Esophagus muscularis mucosa (tissue), 4 donors: ENCODE measurements around the gene ERBB4. TPM values are rescaled to one million over a fixed set of nuclear protein-coding genes. Genes with fewer than 3 reads are reported as not detected.

ENCODE experiments used
- DNase-seq: peaks from one replicate; pipeline ENCODE4 v3.0.0-alpha.2; 2017; ENCODE audit errors: extremely low spot score
- H3K27ac ChIP-seq, 4 donors: fragments of 200-600 bp; sonication (generic); replicated peaks in 1 of 4; 1 replicate in 3 of 4; 2 replicates in 1 of 4; pipeline ENCODE4 v1.5.1; 2016 to 2019; ENCODE audit warnings: mild to moderate bottlenecking in 1 of 4
- H3K27me3 ChIP-seq, 4 donors: fragments of 200-600 bp; sonication (generic); one replicate each; pipeline versions ENCODE4 v1.5.1 to v1.6.0; 2016 to 2019
- H3K36me3 ChIP-seq, 4 donors: fragments of 200-600 bp; sonication (generic); one replicate each; pipeline ENCODE4 v1.5.1; 2016 to 2019
- H3K4me1 ChIP-seq, 4 donors: fragments of 200-600 bp; sonication (generic); one replicate each; pipeline ENCODE4 v1.5.1; 2016 to 2019
- H3K4me3 ChIP-seq, 4 donors: fragments of 200-600 bp; sonication (generic); 1 replicate in 2 of 4; 2 replicates in 2 of 4; pipeline ENCODE4 v1.5.1; 2016 to 2019; ENCODE audit warnings: mild to moderate bottlenecking in 4 of 4, moderate library complexity in 1 of 4
- H3K9me3 ChIP-seq, 4 donors: fragments of 200-600 bp; sonication (generic); 1 replicate in 3 of 4; 2 replicates in 1 of 4; pipeline ENCODE4 v1.5.1; 2016 to 2019
- EP300 ChIP-seq: sonication (generic); formaldehyde crosslinking; IDR thresholded peaks from one replicate; pipeline ENCODE4 v1.6.1; 2017; ENCODE audit warnings: antibody characterized with exemption
- POLR2A ChIP-seq: fragments of 450-650 bp; IDR thresholded peaks from one replicate; pipeline ENCODE4 v1.6.1; 2017; ENCODE audit warnings: antibody characterized with exemption, moderate library complexity, mild to moderate bottlenecking, low read depth
- POLR2AphosphoS5 ChIP-seq, 2 donors: sonication (generic); formaldehyde crosslinking; IDR thresholded peaks; one replicate each; pipeline ENCODE4 v1.6.1; 2017; ENCODE audit warnings: antibody characterized with exemption in 2 of 2
- WGBS: methylation state at CpG from one replicate; pipeline ENCODE4 v1.1.5; 2018; 5-methylcytosine and 5-hydroxymethylcytosine counted together
- intact Hi-C: fragments of 100-400 bp; cut with DNase I; formaldehyde crosslinking; loops from one replicate; pipeline ENCODE4 v1.15.1; 2023
- total RNA-seq, 4 donors: library from RNA; depleted of rRNA; stranded (reverse); fragments of >200 nt; gene quantifications; one replicate each; pipeline versions ENCODE4 v1.1.0 to v1.2.1, GENCODE V29; 2016
- TF ChIP-seq, protein P1 (sequence below), 3 experiments: fragments of 200-600 bp in 2 of 3; fragments of 450-650 bp in 1 of 3; sonication (generic) in 2 of 3; IDR thresholded peaks; one replicate each; pipeline ENCODE4 v1.5.1; 2017 to 2019; ENCODE audit warnings: antibody characterized with exemption in 3 of 3, mild to moderate bottlenecking in 2 of 3, moderate library complexity in 1 of 3

Gene ERBB4
- total RNA-seq, 4 donors from 2014 or later = under 0.01 to 0.19 (median 0.17) TPM

DNA sequence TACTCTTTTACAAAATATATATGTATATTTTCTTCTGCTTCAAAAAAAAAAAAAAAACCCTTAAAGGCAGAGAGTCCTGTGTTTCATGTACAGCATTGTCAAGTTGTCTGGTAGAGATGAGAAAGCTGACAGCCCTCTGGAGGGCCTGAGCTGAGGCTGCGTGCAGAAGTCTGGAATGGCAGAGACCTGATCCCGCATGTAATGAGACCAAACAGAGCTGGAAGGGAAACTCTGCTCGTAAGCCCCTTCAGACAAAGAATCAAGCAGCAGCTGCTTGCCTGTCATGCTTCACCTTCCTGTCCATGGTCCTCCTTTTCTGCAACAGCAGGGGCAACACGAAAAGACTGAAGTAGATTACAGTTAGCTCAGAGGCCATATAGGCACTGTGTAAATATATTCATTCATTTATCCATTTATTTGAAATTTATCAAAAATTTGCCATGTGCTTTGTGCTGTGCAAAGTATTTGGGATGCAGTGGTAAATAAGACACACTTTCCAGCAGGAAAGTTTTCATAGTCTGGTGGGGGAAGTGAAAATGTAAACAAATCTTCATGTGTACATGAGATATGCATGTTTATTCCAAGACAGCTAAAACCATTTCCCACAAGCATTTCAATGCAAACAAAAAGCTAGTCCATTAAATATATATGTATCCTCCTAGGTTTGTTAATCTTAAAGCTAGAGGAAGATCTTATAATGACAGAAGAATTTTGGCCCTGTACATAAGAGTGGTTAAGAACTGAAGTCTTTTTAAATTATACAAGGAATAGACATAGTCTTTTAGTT is 1069.5 kb downstream of the ERBB4 start:
- H3K27ac ChIP-seq = no peak overlapping the region
- H3K36me3 ChIP-seq = no peaks in the 10 kb centered on the region
- H3K9me3 ChIP-seq = no peaks in the 10 kb centered on the region
- H3K27me3 ChIP-seq = no peaks in the 10 kb centered on the region
- TF ChIP-seq, protein P1, sequence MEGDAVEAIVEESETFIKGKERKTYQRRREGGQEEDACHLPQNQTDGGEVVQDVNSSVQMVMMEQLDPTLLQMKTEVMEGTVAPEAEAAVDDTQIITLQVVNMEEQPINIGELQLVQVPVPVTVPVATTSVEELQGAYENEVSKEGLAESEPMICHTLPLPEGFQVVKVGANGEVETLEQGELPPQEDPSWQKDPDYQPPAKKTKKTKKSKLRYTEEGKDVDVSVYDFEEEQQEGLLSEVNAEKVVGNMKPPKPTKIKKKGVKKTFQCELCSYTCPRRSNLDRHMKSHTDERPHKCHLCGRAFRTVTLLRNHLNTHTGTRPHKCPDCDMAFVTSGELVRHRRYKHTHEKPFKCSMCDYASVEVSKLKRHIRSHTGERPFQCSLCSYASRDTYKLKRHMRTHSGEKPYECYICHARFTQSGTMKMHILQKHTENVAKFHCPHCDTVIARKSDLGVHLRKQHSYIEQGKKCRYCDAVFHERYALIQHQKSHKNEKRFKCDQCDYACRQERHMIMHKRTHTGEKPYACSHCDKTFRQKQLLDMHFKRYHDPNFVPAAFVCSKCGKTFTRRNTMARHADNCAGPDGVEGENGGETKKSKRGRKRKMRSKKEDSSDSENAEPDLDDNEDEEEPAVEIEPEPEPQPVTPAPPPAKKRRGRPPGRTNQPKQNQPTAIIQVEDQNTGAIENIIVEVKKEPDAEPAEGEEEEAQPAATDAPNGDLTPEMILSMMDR (IDR thresholded peaks at IDR 0.05) = no peak
- TF ChIP-seq POLR2A = no peak
- TF ChIP-seq POLR2AphosphoS5 (IDR thresholded peaks at IDR 0.05) = no peak
- TF ChIP-seq EP300 = no peak
- intact Hi-C loops = no loop called here
- H3K4me3 ChIP-seq = no peak overlapping the region
- WGBS = 16% methylated on average over 4 of the region's 4 CpGs
- DNase-seq = no peak
- H3K4me1 ChIP-seq = no peaks in the 10 kb centered on the region

DNA sequence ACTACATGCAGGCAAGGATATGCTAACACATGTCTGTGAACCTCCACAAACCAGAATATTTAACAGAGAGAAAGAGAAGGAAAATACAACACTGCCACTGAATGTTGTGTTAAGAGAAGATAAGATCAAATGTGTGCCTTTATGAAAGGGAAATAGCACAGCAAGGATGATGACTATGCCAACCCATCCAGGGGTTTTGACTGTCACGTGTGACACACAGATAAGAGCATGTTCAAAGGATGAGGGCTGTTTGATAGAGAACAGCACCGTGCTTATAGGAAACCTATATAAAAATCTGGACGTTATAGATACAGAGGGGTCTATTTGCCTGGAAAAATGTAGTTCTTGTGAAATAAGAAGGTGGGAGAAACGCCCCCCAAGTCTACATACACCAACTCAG is 1070.4 kb downstream of the ERBB4 start:
- Histone ChIP-seq H3K27ac (no peak overlapping the region), H3K4me3 (no peak overlapping the region), H3K27me3 (no peaks in the 10 kb centered on the region), H3K4me1 (no peaks in the 10 kb centered on the region), H3K9me3 (no peaks in the 10 kb centered on the region), H3K36me3 (no peaks in the 10 kb centered on the region)
- WGBS = 58% methylated on average over 4 of the region's 4 CpGs
- intact Hi-C loops = no loop called here
- no peak for DNase-seq
- TF ChIP-seq POLR2AphosphoS5 (IDR thresholded peaks at IDR 0.05) (no peak), POLR2A (no peak), EP300 (no peak)
- TF ChIP-seq, protein P1 (IDR thresholded peaks at IDR 0.05) = no peak

DNA sequence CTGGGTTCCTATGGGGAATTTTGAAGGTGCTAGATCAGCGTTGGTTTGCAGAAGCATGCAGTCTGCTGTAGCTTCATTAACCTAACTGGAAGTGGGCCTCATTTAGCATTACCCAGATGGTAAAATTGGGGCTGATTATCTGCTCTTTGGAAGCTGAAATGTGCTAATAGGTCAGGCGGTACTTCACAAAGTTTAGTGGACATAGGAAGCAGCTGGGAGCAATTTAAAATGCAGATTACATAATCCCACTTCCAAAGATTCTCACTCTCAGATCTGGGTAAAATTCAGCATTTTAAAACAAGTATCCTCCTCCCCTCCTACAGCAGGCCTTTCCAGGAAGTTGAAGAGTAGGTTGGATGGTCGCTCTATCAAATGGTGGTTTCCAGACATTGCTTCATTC is 1075.2 kb downstream of the ERBB4 start:
- no peaks in the 10 kb centered on the region for H3K27me3 ChIP-seq
- TF ChIP-seq POLR2AphosphoS5 (IDR thresholded peaks at IDR 0.05) = no peak
- TF ChIP-seq, protein P1 (IDR thresholded peaks at IDR 0.05) = no peak
- no peak for TF ChIP-seq POLR2A
- no peak for TF ChIP-seq EP300
- intact Hi-C loops = no loop called here
- no peak for DNase-seq
- H3K36me3 ChIP-seq = no peaks in the 10 kb centered on the region
- H3K4me1 ChIP-seq = no peaks in the 10 kb centered on the region
- no peaks in the 10 kb centered on the region for H3K9me3 ChIP-seq
- no peak overlapping the region for H3K4me3 ChIP-seq
- WGBS = 68% methylated on average over 3 of the region's 3 CpGs
- H3K27ac ChIP-seq = no peak overlapping the region

DNA sequence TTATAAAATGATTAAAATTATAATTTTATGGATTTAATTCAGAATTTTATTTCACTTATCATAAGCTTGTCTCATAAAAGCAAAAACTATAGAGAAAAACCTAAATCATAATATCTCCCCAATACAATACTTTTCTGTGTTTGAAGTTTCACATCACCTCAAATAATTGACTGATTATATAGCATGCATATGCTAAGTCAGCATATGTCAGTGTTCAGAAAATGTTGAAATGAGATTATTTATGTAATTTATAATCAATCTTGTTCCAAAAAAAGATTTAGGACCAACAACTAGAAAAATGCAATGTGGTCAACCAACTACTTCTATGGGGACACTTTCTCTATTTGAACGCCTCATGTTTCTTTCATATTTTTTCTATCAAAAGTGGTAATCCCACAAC is 1079.6 kb downstream of the ERBB4 start:
- WGBS = 88% methylated on average over 1 of the region's 1 CpG
- intact Hi-C loops = no loop called here
- no peak overlapping the region for H3K27ac ChIP-seq

More for the DNA sequence above, 1079.6 kb downstream of the ERBB4 start:
- TF ChIP-seq POLR2AphosphoS5 (IDR thresholded peaks at IDR 0.05) (no peak), EP300 (no peak), POLR2A (no peak)
- TF ChIP-seq, protein P1 (IDR thresholded peaks at IDR 0.05) = no peak
- no peak overlapping the region for H3K4me3 ChIP-seq
- H3K27me3 ChIP-seq = no peaks in the 10 kb centered on the region
- no peaks in the 10 kb centered on the region for H3K4me1 ChIP-seq
- no peak for DNase-seq
- H3K36me3 ChIP-seq = no peaks in the 10 kb centered on the region
- H3K9me3 ChIP-seq = no peaks in the 10 kb centered on the region
